ENCODE data around the gene PPM1G. TPM values are rescaled to one million over a fixed set of nuclear protein-coding genes. Genes with fewer than 3 reads are reported as not detected.

PPM1G gene
- polyA plus RNA-seq, 1 of the 3 experiments (the other 2 are of a cell fraction), result 113 TPM

- peaks cover 89% of the 10 kb centered on the region for H3K79me2 ChIP-seq (ENCODE audit: insufficient read depth)
- H4K20me1 ChIP-seq (ENCODE audit: insufficient read depth), result peaks cover 13% of the 10 kb centered on the region; the same call in 1 of the 2 replicates
- POLR2A ChIA-PET, result interaction anchor here (1.5 kb wide), 1 partner anchor 9 kb away, joined by 3 read pairs; the partner anchor contains the start of gene GTF3C2
- H3F3A ChIP-seq (replicated peaks; ENCODE audit: insufficient read depth), result no peaks in the 10 kb centered on the region
- no peak overlapping the region for H2AFZ ChIP-seq (ENCODE audit: low read depth)
- CTCF ChIA-PET, result no interaction called here
- no peaks in the 10 kb centered on the region for H3K4me1 ChIP-seq (ENCODE audit: control insufficient read depth in 1 of 2, insufficient read depth in 2 of 2, low read depth in 1 of 2, low read length in 1 of 2)
- no peak overlapping the region for H3K9ac ChIP-seq
- peaks cover 5 to 12% of the 10 kb centered on the region in 2 experiments for H3K36me3 ChIP-seq (replicated peaks in 1 of 2; ENCODE audit: control insufficient read depth in 1 of 2, insufficient read depth in 2 of 2, low read length in 1 of 2)
- no peak overlapping the region for H3K4me2 ChIP-seq
- H3K27me3 ChIP-seq (ENCODE audit: insufficient read depth), result no peaks in the 10 kb centered on the region
- 100% methylated on average over 2 of the region's 2 CpGs for WGBS (ENCODE audit: low lambda C conversion rate)
- no peak overlapping the region for H3K27ac ChIP-seq (ENCODE audit: low read depth in 2 of 2, low read length in 1 of 2)
- DNase-seq, result no peak
- no peaks in the 10 kb centered on the region for H3K9me2 ChIP-seq
- TF ChIP-seq EZH2phosphoT487 (IDR thresholded peaks at IDR 0.05; ENCODE audit: borderline replicate concordance, low read depth) (no peak), GABPA (IDR thresholded peaks at IDR 0.05; ENCODE audit: low read depth) (no peak), CHD2 (IDR thresholded peaks at IDR 0.05; ENCODE audit: low read length, partially characterized antibody) (no peak), CTCF (IDR thresholded peaks at IDR 0.05) (no peak), RFX5 (IDR thresholded peaks at IDR 0.05; ENCODE audit: low read length) (no peak), FOSL2 (IDR thresholded peaks at IDR 0.05; ENCODE audit: borderline replicate concordance, low read depth) (no peak), TAF1 (IDR thresholded peaks at IDR 0.05; ENCODE audit: borderline replicate concordance, low read depth, low read length) (no peak), MEF2A (IDR thresholded peaks at IDR 0.05; ENCODE audit: borderline replicate concordance, low read depth) (no peak), YY1 (IDR thresholded peaks at IDR 0.05; ENCODE audit: low read depth) (no peak), TCF12 (IDR thresholded peaks at IDR 0.05) (no peak), MXI1 (IDR thresholded peaks at IDR 0.05; ENCODE audit: low read depth, low read length) (no peak), ZBTB33 (IDR thresholded peaks at IDR 0.05; ENCODE audit: borderline replicate concordance, low read depth) (no peak)
- TF ChIP-seq, protein P1, sequence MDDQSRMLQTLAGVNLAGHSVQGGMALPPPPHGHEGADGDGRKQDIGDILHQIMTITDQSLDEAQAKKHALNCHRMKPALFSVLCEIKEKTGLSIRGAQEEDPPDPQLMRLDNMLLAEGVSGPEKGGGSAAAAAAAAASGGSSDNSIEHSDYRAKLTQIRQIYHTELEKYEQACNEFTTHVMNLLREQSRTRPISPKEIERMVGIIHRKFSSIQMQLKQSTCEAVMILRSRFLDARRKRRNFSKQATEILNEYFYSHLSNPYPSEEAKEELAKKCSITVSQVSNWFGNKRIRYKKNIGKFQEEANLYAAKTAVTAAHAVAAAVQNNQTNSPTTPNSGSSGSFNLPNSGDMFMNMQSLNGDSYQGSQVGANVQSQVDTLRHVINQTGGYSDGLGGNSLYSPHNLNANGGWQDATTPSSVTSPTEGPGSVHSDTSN (IDR thresholded peaks at IDR 0.05), result no peak
- TF ChIP-seq, protein P2, sequence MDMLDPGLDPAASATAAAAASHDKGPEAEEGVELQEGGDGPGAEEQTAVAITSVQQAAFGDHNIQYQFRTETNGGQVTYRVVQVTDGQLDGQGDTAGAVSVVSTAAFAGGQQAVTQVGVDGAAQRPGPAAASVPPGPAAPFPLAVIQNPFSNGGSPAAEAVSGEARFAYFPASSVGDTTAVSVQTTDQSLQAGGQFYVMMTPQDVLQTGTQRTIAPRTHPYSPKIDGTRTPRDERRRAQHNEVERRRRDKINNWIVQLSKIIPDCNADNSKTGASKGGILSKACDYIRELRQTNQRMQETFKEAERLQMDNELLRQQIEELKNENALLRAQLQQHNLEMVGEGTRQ (IDR thresholded peaks at IDR 0.05; ENCODE audit: borderline replicate concordance, low read depth, low read length), result no peak
- TF ChIP-seq, protein P3, sequence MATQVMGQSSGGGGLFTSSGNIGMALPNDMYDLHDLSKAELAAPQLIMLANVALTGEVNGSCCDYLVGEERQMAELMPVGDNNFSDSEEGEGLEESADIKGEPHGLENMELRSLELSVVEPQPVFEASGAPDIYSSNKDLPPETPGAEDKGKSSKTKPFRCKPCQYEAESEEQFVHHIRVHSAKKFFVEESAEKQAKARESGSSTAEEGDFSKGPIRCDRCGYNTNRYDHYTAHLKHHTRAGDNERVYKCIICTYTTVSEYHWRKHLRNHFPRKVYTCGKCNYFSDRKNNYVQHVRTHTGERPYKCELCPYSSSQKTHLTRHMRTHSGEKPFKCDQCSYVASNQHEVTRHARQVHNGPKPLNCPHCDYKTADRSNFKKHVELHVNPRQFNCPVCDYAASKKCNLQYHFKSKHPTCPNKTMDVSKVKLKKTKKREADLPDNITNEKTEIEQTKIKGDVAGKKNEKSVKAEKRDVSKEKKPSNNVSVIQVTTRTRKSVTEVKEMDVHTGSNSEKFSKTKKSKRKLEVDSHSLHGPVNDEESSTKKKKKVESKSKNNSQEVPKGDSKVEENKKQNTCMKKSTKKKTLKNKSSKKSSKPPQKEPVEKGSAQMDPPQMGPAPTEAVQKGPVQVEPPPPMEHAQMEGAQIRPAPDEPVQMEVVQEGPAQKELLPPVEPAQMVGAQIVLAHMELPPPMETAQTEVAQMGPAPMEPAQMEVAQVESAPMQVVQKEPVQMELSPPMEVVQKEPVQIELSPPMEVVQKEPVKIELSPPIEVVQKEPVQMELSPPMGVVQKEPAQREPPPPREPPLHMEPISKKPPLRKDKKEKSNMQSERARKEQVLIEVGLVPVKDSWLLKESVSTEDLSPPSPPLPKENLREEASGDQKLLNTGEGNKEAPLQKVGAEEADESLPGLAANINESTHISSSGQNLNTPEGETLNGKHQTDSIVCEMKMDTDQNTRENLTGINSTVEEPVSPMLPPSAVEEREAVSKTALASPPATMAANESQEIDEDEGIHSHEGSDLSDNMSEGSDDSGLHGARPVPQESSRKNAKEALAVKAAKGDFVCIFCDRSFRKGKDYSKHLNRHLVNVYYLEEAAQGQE (IDR thresholded peaks at IDR 0.05; ENCODE audit: low read depth, low read length), result no peak
- TF ChIP-seq, protein P4, sequence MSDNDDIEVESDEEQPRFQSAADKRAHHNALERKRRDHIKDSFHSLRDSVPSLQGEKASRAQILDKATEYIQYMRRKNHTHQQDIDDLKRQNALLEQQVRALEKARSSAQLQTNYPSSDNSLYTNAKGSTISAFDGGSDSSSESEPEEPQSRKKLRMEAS (IDR thresholded peaks at IDR 0.05; ENCODE audit: low read depth), result no peak
- H3K4me3 ChIP-seq (ENCODE audit: low read depth in 2 of 2, low read length in 1 of 2), result no peak overlapping the region
- no peaks in the 10 kb centered on the region for H3K9me3 ChIP-seq
Observed at GRCh38 chr2:27347641-27348040, 61.8 kb downstream of the PPM1G start.
